HEK293 (cell line): ENCODE results near the gene FAM107A.

Experiments used
- KLF16 ChIP-seq: fragments of 450-650 bp; formaldehyde crosslinking; IDR thresholded peaks from 2 replicates; pipeline ENCODE4 v1.5.1; 2017; ENCODE audit warnings: missing biosample characterization, missing genetic modification characterization
- ZNF398 ChIP-seq: fragments of 450-650 bp; formaldehyde crosslinking; IDR thresholded peaks from 2 replicates; pipeline ENCODE4 v1.5.1; 2017; ENCODE audit warnings: missing biosample characterization, missing genetic modification characterization

- no peak for TF ChIP-seq ZNF398 (tag by site-specific recombination)
- no peak for TF ChIP-seq KLF16 (tag by site-specific recombination)
Measured at GRCh38 chr3:58573640-58574039, 3.6 kb downstream of the FAM107A start.
